HepG2 (cell line): ENCODE measurements around the gene PEBP1. TPM values are rescaled to one million over a fixed set of nuclear protein-coding genes. Genes with fewer than 3 reads are reported as not detected.

Experiments used
- CREB3 ChIP-seq: sonication (generic); formaldehyde crosslinking; IDR thresholded peaks from 2 replicates; pipeline ENCODE4 v1.5.0; 2020; ENCODE audit warnings: missing genetic modification reagents
- EED ChIP-seq: sonication (generic); formaldehyde crosslinking; IDR thresholded peaks from 2 replicates; pipeline ENCODE4 v1.5.0; 2020; ENCODE audit warnings: mild to moderate bottlenecking, missing genetic modification reagents
- HOXD1 ChIP-seq: sonication (generic); formaldehyde crosslinking; IDR thresholded peaks from 2 replicates; pipeline ENCODE4 v1.5.0; 2020; ENCODE audit warnings: missing genetic modification reagents
- SATB2 ChIP-seq: sonication (generic); formaldehyde crosslinking; IDR thresholded peaks from 2 replicates; pipeline ENCODE4 v1.5.0; 2020; ENCODE audit warnings: missing genetic modification reagents
- ZBTB46 ChIP-seq: sonication (generic); formaldehyde crosslinking; IDR thresholded peaks from 2 replicates; pipeline ENCODE4 v1.4.0; 2020; ENCODE audit warnings: mild to moderate bottlenecking, missing genetic modification reagents, borderline replicate concordance
- ZNF18 ChIP-seq: sonication (generic); formaldehyde crosslinking; IDR thresholded peaks from 2 replicates; pipeline ENCODE4 v1.8.0; 2022; ENCODE audit warnings: mild to moderate bottlenecking, missing genetic modification reagents; ENCODE audit not compliant: insufficient replicate concordance
- ZNF484 ChIP-seq: sonication (generic); formaldehyde crosslinking; IDR thresholded peaks from 2 replicates; pipeline ENCODE4 v1.5.1; 2020; ENCODE audit warnings: mild to moderate bottlenecking, low read depth, missing genetic modification reagents, borderline replicate concordance
- ZNF552 ChIP-seq: sonication (generic); formaldehyde crosslinking; IDR thresholded peaks from 2 replicates; pipeline ENCODE4 v1.9.0; 2022; ENCODE audit warnings: missing genetic modification reagents, mild to moderate bottlenecking, borderline replicate concordance
- ZNF646 ChIP-seq: sonication (generic); formaldehyde crosslinking; IDR thresholded peaks from 2 replicates; pipeline ENCODE4 v1.9.0; 2021; ENCODE audit warnings: mild to moderate bottlenecking, missing genetic modification reagents
- ZNF660 ChIP-seq: sonication (generic); formaldehyde crosslinking; IDR thresholded peaks from 2 replicates; pipeline ENCODE4 v1.5.1; 2020; ENCODE audit warnings: mild to moderate bottlenecking, low read depth, missing genetic modification reagents, borderline replicate concordance
- ZNF83 ChIP-seq: sonication (generic); formaldehyde crosslinking; IDR thresholded peaks from 2 replicates; pipeline ENCODE4 v1.4.0; 2020; ENCODE audit warnings: missing genetic modification reagents, mild to moderate bottlenecking, borderline replicate concordance
- polyA plus RNA-seq, 8 experiments: library from polyadenylated mRNA; depleted of rRNA in 3 of 8; stranded (reverse) in 7 of 8; unstranded in 1 of 8; fragments of >200 nt; fragmentation: Illumina TruSeq in 4 of 8; extraction: Trizol in 4 of 8; gene quantifications; 2 replicates each; pipeline versions ENCODE4 v1.2.1 to v1.2.3, GENCODE V29; 2011 to 2016; ENCODE audit warnings: low read depth in 4 of 8, missing spikeins in 1 of 8, mixed read lengths in 1 of 8; ENCODE audit not compliant: insufficient read depth in 1 of 8
- total RNA-seq, 5 experiments: library from RNA; depleted of rRNA; stranded (reverse); fragments of >200 nt; fragmentation: Illumina TruSeq; extraction: Trizol; gene quantifications; 2 replicates each; pipeline ENCODE4 v1.2.3, GENCODE V29; 2016; ENCODE audit warnings: low read depth in 1 of 5

The PEBP1 gene
- total and polyA plus RNA-seq, 2 of the 13 experiments (the other 11 are each of a cell fraction or from before 2014, with no cell fraction given), result 538 to 1,505 TPM

GRCh38 chr12:118103601-118104382 is 32.1 kb upstream of the PEBP1 start, which contains the start of gene VSIG10 (continued):
- TF ChIP-seq ZBTB46 (CRISPR knock-in tag) (0 out of 2 replicates have a peak, but pooled peaks have one; percentile 18), ZNF552 (no peak), ZNF484 (CRISPR knock-in tag) (no peak), HOXD1 (no peak; the same call in 1 of the 2 replicates), ZNF660 (CRISPR knock-in tag) (no peak), EED (no peak), ZNF646 (CRISPR knock-in tag) (no peak), CREB3 (CRISPR knock-in tag) (no peak), ZNF83 (CRISPR knock-in tag) (no peak), ZNF18 (CRISPR knock-in tag) (no peak), SATB2 (CRISPR knock-in tag) (no peak)
